ENCODE data around the gene IFNGR1.
"Not testable (repeated sequence)": the region's sequence is repeated elsewhere in the genome, so short reads cannot be mapped to it uniquely, and the experiment has no call there.

Gene IFNGR1

GRCh38 chr6:137218917-137219663 lies at the start of gene IFNGR1:
IFNGR1 (minus strand) TSS chr6:137219385; CDS start chr6:137219327, 58 bp downstream.
- peak within 1 kb of the TSS; percentile 66 to 91 (median 84) for H3K4me3 ChIP-seq
- peak within 1 kb of the TSS; percentile 86 to 100 (median 99) for H3K27ac ChIP-seq

- no peak overlapping the region for H3K27ac ChIP-seq
- H3K4me3 ChIP-seq: no peak overlapping the region
Measured at GRCh38 chr6:137268911-137269310, 49.7 kb upstream of the IFNGR1 start.

- no peak overlapping the region for H3K27ac ChIP-seq
- H3K4me3 ChIP-seq: no peak overlapping the region
Measured at GRCh38 chr6:137266309-137266586, 47.1 kb upstream of the IFNGR1 start.

- H3K4me3 ChIP-seq: no peak overlapping the region
- no peak overlapping the region for H3K27ac ChIP-seq
Measured at GRCh38 chr6:137265561-137266308, 46.5 kb upstream of the IFNGR1 start.

- Histone ChIP-seq H3K27ac (no peak overlapping the region), H3K4me3 (no peak overlapping the region)
Measured at GRCh38 chr6:137264311-137265075, 45.3 kb upstream of the IFNGR1 start.

GRCh38 chr6:137261761-137262160 lies 42.6 kb upstream of the IFNGR1 start:
- H3K4me3 ChIP-seq: no peak overlapping the region
- peak overlapping the region in 5 of 21 experiments; percentile 29 to 55 (median 47) for H3K27ac ChIP-seq

GRCh38 chr6:137261361-137261760 lies 42.2 kb upstream of the IFNGR1 start:
- peak overlapping the region in 5 of 21 experiments; percentile 29 to 55 (median 47) for H3K27ac ChIP-seq
- H3K4me3 ChIP-seq: no peak overlapping the region

- H3K27ac ChIP-seq: no peak overlapping the region
- H3K4me3 ChIP-seq: no peak overlapping the region
Measured at GRCh38 chr6:137260217-137260616, 41.0 kb upstream of the IFNGR1 start.

- Histone ChIP-seq H3K4me3 (no peak overlapping the region), H3K27ac (no peak overlapping the region)
Measured at GRCh38 chr6:137259349-137259748, 40.2 kb upstream of the IFNGR1 start.

GRCh38 chr6:137258170-137258569 lies 39.0 kb upstream of the IFNGR1 start:
- H3K27ac ChIP-seq: no peak overlapping the region
- no peak overlapping the region for H3K4me3 ChIP-seq

GRCh38 chr6:137256350-137257103 lies 37.3 kb upstream of the IFNGR1 start:
- H3K27ac ChIP-seq: no peak overlapping the region
- H3K4me3 ChIP-seq: no peak overlapping the region

GRCh38 chr6:137254966-137255365 lies 35.8 kb upstream of the IFNGR1 start:
- H3K4me3 ChIP-seq: no peak overlapping the region
- H3K27ac ChIP-seq: no peak overlapping the region

- H3K4me3 ChIP-seq, H3K27ac ChIP-seq: not testable (repeated sequence)
Measured at GRCh38 chr6:137254430-137254829, 35.2 kb upstream of the IFNGR1 start.

- Histone ChIP-seq H3K4me3 (no peak overlapping the region), H3K27ac (peak overlapping the region in 3 of 21 experiments; percentile 2 to 21 (median 17))
Measured at GRCh38 chr6:137248702-137249101, 29.5 kb upstream of the IFNGR1 start.

GRCh38 chr6:137247724-137248123 lies 28.5 kb upstream of the IFNGR1 start:
- peak overlapping the region in 1 of 21 experiments; percentile 1 for H3K27ac ChIP-seq
- no peak overlapping the region for H3K4me3 ChIP-seq

- Histone ChIP-seq H3K27ac (peak overlapping the region in 2 of 21 experiments; percentile 4 to 10), H3K4me3 (no peak overlapping the region)
Measured at GRCh38 chr6:137246791-137247202, 27.6 kb upstream of the IFNGR1 start.

GRCh38 chr6:137246164-137246563 lies 27.0 kb upstream of the IFNGR1 start:
- Histone ChIP-seq H3K4me3 (no peak overlapping the region), H3K27ac (peak overlapping the region in 4 of 21 experiments; percentile 4 to 19 (median 14))

GRCh38 chr6:137241481-137242038 lies 22.4 kb upstream of the IFNGR1 start:
- no peak overlapping the region for H3K4me3 ChIP-seq
- H3K27ac ChIP-seq: peak overlapping the region in 14 of 21 experiments; percentile 8 to 88 (median 56)

GRCh38 chr6:137240168-137240567 lies 21.0 kb upstream of the IFNGR1 start:
- Histone ChIP-seq H3K27ac (peak overlapping the region in 16 of 21 experiments; percentile 13 to 88 (median 60)), H3K4me3 (no peak overlapping the region)

Data from skin epidermis (tissue), 12 donors.